Glomerular visceral epithelial cell (primary cell): Measurements from ENCODE around the gene TGFBR3.

Experiments
- DNase-seq: peaks from one replicate; pipeline ENCODE4 v3.0.0-alpha.2; 2016; ENCODE audit errors: extremely low spot score

Gene TGFBR3

DNA sequence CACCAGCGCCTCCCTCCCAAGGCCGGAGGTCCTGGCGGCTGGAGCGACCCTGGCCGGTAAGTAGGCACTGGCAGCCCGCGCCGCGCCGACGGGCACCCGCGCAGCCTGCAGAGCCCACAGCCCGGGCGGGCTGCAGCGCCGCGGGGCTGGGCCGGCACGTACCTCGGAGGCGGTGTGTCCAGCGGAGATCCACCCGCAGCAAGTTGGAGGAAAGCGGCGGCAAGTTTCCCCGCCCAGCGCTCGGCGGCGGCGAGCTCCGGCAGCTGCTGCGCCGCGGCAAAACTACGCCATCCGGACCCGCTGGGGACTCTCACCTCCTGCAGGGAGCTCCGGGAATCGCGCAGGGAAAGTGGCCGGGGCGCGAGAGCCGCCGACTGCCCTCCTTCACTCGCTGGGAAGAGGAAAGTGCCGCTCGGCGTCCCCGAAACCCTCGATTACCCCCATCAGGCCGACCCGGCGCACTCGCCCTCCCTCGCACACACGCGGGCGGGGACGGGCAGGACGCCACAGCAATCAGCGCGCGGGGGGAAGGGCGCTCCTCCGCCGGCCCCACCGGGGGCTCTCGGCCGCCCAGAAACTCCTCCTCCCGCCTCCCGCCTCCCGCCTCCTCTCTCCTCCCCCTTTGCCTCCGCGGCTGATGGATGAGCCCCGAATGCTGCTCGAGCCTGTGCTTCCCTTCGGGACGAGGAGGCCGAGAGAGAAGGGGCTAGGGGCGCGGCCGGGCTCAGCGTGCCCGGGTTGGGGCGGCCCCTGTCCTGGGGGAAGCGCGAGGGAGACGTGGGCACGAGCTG lies at the start of gene TGFBR3:
Gene TGFBR3 (minus strand): TSS at position 436 of the 791 bp plus-strand sequence. CDS start 24,620 bp downstream, outside the sequence.
- peak; percentile 84 for DNase-seq

GRCh38 chr1:91929250-91929649 lies 43.3 kb upstream of the TGFBR3 start:
- DNase-seq, result no peak

DNA sequence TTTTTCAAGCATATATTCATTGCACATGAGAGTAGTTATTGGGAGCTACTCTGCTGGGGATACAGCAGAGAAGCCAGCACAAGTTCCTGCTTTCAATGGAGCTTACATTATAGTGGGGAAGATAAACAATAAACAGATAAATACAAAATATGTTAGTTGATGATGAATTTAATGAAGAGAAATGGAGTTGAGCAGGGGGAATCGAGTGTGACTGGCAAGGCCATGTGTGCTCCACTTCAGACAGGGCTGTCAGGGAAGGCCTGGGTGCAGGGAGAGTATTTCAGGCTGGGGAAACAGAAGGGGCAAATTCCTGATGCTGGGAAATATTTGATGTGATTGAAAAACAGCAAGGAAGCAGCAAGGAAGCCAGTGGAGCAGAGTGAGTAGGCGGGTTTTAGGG lies 42.1 kb upstream of the TGFBR3 start:
- DNase-seq, result no peak

GRCh38 chr1:91925644-91926435 lies 39.9 kb upstream of the TGFBR3 start:
- DNase-seq, result no peak

DNA sequence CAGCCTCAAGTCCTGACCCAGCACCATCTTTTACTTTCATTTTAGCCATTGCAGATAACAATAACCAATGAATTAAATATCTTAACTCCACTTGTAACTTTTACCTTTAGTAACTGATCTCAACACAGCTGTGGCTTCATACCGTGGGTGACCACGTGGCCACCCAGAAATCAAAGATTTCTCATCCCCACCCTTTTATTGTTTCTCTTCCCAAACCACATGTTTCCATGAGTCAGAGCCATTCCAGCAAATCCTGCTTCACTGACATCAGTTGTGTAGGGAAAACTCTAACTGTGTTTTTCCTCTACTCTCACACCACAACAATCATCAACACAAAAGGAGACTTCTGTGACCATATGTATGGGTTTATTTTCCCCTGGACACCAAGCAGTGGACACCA lies 38.2 kb upstream of the TGFBR3 start:
- peak; percentile 46 for DNase-seq

GRCh38 chr1:91919962-91920361 lies 34.0 kb upstream of the TGFBR3 start:
- DNase-seq, result no peak

GRCh38 chr1:91916811-91917460 lies 31.0 kb upstream of the TGFBR3 start:
- DNase-seq, result no peak

DNA sequence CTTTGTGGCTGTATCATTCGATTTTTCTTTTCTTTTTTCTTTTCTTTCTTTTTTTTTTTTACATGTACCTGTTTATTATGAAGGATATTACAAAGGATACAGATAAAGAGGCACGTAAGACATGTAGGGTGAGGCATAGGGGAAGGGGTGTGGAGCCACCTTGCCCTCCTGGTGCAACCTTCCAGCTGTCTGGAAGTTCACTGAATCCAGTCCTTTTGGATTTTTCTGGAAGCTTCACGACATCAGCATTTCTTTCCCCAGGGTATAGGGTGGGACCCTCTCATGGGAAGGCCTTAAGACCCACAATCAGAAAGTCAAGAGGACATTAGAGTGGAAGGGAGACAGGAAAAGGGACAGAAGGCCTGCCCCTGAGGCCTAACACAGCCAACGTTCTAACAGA lies 30.1 kb upstream of the TGFBR3 start:
- DNase-seq, result no peak

GRCh38 chr1:91913018-91913417 lies 27.1 kb upstream of the TGFBR3 start:
- DNase-seq, result no peak

GRCh38 chr1:91912266-91912665 lies 26.3 kb upstream of the TGFBR3 start:
- no peak for DNase-seq

DNA sequence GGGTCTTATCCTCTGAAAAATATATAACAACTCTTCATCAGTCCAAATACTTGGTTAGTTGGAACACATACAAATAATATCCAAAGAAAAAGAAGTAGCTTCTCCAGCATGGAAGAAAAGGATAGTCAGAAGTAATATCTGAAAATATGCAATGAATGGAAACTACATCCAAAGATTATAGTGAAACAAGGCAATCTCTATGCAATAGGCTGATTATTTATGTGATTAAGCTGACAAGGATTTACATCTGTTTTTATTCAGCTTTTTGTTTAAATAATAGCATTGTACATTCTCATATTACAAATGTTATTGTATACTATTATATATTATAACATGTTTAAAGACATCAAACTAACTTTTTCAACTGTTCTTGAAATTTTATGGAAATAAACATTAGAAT lies 15.3 kb upstream of the TGFBR3 start:
- no peak for DNase-seq

- peak; percentile 56 for DNase-seq
Measured at GRCh38 chr1:91900562-91900961, 14.6 kb upstream of the TGFBR3 start.

- DNase-seq, result no peak
Measured at GRCh38 chr1:91897016-91897415, 11.1 kb upstream of the TGFBR3 start.

DNA sequence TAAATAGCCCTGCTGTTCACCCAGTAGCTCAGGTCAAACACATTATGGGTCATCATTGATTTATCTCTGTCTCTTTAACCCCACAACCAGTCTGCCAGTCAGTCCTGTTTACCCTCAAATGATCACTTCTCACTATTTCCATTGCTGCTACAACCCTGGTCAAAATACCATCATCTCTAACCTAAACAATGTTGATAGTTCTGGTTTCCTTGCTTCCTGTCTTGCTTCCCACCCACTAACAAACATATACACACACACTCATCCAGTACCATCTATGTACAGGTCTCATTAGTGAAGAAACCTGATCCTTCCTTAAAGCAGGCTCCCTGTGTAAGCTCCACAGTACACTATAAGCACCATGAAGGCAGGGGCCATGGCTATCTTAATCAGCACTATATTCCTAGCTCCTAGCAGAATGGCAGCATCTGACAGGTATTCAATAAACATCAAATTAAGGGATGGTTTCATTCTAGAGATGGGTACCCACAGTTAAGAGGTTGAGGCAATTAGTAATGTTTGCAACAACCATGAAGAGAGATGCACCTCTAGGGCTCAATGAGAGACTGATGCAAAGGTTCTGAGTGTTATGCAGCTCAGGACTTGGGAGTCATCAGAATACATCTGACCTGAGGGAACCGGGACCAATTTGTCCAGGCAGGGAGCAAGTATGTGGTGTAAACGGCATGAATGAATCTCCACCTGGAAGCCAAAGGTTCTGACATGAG lies 10.0 kb upstream of the TGFBR3 start:
- no peak for DNase-seq

DNA sequence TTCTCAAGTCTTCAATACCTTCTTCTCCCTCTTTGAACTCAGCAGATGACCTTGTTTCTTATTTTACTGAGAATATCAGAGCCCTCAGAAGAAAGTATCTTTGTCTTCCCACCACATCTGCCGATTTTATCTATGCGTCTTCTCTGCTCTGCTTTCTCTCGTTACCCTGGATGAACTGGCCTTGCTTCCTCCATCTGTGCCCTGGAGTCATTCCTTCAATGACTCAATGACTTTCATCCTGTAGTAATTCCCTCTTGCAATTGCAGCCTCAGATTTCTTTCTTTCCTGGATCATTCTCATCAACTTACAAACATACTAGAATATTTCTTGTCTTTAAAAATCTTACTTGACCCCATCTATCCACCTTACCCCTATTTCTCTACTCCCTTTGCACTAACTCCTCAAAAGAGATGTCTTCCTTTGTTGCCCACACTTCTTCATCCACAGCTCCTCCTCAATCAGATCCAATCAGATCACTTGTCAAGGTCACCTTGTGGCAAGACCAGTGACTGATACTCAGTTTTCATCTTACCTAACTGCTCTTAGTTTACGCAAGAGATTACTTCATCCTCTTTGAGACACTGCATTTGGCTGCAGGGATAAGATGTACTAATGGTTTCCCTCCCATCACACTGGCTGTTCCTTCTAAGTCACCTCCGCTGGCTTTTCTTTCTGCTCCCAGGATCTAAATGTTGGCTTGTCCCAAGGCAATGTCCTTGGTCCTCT lies 8.2 kb upstream of the TGFBR3 start:
- no peak for DNase-seq

- DNase-seq, result peak; percentile 8
Measured at GRCh38 chr1:91891969-91892368, 6.0 kb upstream of the TGFBR3 start.

DNA sequence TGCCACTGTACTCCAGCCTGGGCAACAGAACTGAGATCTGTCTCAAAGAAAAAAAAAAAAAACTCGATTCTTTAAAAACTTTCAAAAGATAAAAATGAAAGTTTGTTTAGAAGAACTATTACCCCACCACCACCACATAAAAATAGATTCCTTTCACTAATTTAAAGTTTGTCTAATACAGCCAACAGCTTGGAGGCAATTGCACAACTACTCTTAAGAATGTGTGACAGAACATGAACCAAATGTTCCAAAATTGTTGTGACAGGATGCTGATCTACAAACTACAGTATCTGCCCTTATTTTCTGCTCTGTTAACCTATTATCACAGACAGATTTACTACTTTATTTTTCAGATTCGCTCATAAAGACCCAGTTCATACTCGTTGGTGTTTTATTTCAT lies 5.5 kb upstream of the TGFBR3 start:
- no peak for DNase-seq

- peak; percentile 9 for DNase-seq
Measured at GRCh38 chr1:91889717-91890459, 3.9 kb upstream of the TGFBR3 start.

DNA sequence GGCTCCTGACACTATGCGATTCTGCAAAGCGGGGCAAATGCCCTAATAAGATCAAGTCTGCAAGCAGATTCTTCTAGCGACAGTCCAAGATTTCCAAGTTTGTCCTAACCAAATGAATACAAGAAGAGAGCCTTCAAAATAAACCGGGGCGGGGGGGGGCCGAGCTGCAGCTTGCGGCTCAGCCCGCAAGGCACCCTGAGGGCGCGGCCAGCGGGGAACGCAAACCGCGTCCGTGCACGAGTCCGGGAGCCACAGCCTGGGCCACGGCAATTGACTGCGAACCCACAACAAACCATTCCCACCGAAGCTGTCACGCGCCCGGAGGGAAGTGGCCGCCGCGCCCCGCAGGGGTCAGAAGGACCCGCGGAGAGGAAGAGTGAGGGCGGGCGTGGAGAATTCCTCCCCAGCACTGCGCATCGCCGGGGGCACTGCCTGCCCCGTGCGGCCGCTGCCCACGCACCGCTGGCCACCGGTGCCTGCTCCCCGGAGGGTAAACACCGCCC lies 687 bp downstream of the TGFBR3 start:
- DNase-seq, result peak; percentile 10
